Astrocyte of the cerebellum (primary cell): ENCODE results near the gene PRDM7.
"Not testable (repeated sequence)": the region's sequence is repeated elsewhere in the genome, so short reads cannot be mapped to it uniquely, and the experiment has no call there.

Experiments used
- DNase-seq: peaks from one replicate; pipeline ENCODE4 v3.0.0-alpha.2; 2011; ENCODE audit warnings: low read depth
- H3K4me3 ChIP-seq: 2 replicates; pipeline ENCODE4 v1.5.1; 2011; ENCODE audit warnings: mild to moderate bottlenecking, low read depth, low read length, moderate library complexity
- CTCF ChIP-seq: IDR thresholded peaks from 2 replicates; pipeline ENCODE4 v1.5.1; 2012; ENCODE audit warnings: low read length, low read depth, moderate library complexity, mild to moderate bottlenecking; ENCODE audit errors: missing control alignments
- in situ Hi-C: cut with HindIII; loops from 2 replicates; pipeline ENCODE4 v1.10.0; 2017; ENCODE audit warnings: low sequenced_read_pairs

Gene PRDM7

DNA sequence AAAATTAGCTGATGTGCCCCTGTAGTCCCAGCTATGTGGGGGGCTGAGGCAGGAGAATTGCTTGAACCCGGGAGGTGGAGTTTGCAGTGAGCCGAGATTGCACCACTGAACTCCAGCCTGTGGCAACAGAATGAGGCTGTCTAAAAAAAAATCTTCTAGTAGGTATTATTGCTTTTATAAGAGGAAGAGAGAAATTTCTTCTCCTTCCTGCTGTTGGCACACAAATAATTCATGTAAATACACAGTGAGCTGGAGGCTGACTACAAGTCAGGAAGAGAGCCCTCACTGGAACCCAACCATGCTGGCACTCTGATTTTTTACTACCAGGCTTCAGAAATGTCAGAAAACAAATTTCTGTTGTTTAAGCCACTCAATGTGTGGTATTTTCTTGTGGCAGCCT lies 6.7 kb downstream of the PRDM7 start:
- H3K4me3 ChIP-seq, result no peak overlapping the region
- TF ChIP-seq CTCF, result no peak
- DNase-seq, result no peak
- in situ Hi-C loops, result no loop called here

DNA sequence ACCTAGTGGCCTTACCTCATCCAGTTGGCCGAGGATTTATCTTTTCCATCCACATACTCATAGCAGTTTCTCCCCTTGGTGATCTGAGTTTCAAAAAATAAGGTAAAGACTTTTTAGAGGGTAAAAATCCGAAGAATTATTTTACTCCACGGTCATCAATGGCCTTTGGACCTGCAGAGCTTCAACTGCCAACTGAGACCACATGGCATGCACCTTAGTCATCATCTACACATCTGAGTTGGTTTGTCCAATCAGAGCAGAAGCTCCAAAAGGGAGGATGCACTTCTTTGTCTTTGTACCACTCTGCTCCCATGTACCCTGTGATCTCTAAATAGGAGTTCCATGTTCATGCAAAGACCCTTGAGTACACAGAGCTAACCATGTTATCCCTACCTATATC lies 15.7 kb downstream of the PRDM7 start:
- no peak overlapping the region for H3K4me3 ChIP-seq
- in situ Hi-C loops, result no loop called here
- TF ChIP-seq CTCF, result no peak
- no peak for DNase-seq

GRCh38 chr16:90057738-90058173 lies 19.4 kb downstream of the PRDM7 start:
- in situ Hi-C loops, result no loop called here
- no peak overlapping the region for H3K4me3 ChIP-seq
- TF ChIP-seq CTCF, result no peak
- no peak for DNase-seq

DNA sequence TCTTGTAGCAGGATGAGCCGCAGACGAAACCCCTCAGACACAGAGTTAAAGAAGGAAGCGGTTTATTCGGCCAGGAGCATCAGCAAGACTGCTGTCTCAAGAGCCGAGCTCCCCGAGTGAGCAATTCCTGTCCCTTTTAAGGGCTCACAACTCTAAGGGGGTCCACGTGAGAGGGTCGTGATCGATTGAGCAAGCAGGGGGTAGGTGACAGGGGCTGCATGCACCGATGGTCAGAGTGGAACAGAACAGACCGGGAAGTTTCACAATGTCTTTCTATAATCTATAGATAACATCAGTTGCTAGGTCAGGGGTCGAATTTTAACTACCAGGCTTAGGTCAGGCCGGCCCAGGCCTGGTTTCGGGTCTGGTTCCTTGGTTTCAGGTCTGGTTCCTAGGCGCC lies 20.6 kb downstream of the PRDM7 start:
- in situ Hi-C loops, result not testable (repeated sequence)

DNA sequence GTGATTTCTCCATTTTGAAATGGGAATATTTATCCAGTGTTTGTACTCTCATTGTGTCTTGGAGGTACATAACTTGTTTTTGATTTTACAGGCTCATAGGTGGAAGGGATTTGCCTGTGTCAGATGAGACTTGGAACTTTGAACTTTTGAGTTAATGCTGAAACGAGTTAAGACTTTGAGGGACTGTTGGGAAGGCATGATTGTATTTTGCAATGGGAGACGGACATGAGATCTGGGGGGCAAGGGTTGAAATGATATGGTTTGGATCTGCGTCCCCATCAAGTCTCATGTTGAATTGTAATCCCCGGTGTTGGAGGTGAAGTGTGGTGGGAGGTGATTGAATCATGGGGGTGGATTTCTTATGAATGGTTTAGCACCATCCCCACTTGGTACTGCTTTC lies 21.8 kb downstream of the PRDM7 start:
- in situ Hi-C loops, result no loop called here
- no peak overlapping the region for H3K4me3 ChIP-seq
- no peak for DNase-seq
- no peak for TF ChIP-seq CTCF

More for the DNA sequence above, 20.6 kb downstream of the PRDM7 start:
- not testable (repeated sequence) for H3K4me3 ChIP-seq, DNase-seq

DNA sequence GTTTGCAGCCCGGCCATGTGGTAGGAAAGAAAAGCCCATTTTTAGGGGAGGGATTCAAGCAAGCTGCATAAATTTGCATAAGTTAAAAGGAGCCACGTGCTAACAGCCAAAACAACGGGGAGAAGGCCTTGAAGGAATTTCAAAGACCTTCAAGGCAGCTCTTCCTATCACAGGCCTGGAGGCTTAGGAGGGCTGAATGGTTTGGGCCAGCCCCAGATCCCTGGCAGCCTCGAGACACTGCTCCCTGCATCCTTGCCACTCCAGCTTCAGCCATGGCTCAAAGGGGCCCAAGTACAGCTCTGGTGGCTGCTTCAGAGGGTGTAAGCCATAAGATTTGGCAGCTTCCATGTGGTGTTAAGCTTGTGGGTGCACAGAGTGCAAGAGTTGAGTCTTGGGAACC lies 22.6 kb downstream of the PRDM7 start:
- no peak for DNase-seq
- in situ Hi-C loops, result no loop called here
- TF ChIP-seq CTCF, result no peak
- no peak overlapping the region for H3K4me3 ChIP-seq

DNA sequence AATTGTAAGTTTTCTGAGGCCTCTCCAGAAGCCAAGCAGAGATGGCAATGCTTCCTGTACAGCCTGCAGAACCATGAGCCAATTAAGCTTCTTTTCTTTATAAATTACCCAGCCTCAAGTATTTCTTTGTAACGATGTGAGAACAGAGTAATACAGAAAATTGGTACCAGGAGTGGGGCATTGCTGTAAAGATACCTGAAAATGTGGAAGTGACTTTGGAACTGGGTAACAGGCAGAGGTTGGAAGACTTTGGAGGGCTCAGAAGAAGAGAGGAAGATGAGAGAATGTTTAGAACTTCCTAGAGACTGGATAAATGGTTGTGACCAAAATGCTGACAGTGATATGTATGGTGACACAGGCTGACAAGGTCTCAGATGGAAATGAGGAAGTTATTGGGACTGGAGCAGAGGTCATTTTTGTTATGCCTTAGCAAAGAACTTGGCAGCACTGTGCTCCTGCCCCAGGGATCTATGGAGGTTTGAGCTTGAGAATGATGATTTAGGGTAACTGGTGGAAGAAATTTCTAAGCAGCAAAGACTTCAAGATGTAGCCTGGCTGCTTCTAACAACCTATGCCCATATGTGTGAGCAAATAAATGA lies 23.1 kb downstream of the PRDM7 start:
- TF ChIP-seq CTCF, result no peak
- no peak overlapping the region for H3K4me3 ChIP-seq
- no peak for DNase-seq
- in situ Hi-C loops, result no loop called here
